Thyroid gland (tissue), 4 donors: ENCODE measurements around the gene ZSWIM7. TPM values are rescaled to one million over a fixed set of nuclear protein-coding genes. Genes with fewer than 3 reads are reported as not detected.

Experiments used
- DNase-seq, 2 donors: peaks; one replicate each; pipeline ENCODE4 v3.0.0-alpha.2; 2019
- H3K27ac ChIP-seq, 3 donors: fragments of 200-600 bp; sonication (generic); 1 replicate in 2 of 3; 2 replicates in 1 of 3; pipeline ENCODE4 v1.5.1; 2016 to 2019; ENCODE audit warnings: mild to moderate bottlenecking in 1 of 3, moderate library complexity in 1 of 3
- H3K27me3 ChIP-seq: fragments of 200-600 bp; sonication (generic); one replicate; pipeline ENCODE4 v1.5.1; 2019
- H3K36me3 ChIP-seq, 2 donors: fragments of 200-600 bp; sonication (generic); one replicate each; pipeline ENCODE4 v1.5.1; 2016 to 2019
- H3K4me1 ChIP-seq, 2 donors: fragments of 200-600 bp; sonication (generic); one replicate each; pipeline ENCODE4 v1.5.1; 2017 to 2019
- H3K4me3 ChIP-seq, 3 donors: fragments of 200-600 bp; sonication (generic); replicated peaks in 1 of 3; 1 replicate in 2 of 3; 2 replicates in 1 of 3; pipeline ENCODE4 v1.5.1; 2016; ENCODE audit warnings: mild to moderate bottlenecking in 1 of 3
- H3K9me3 ChIP-seq: fragments of 200-600 bp; sonication (generic); one replicate; pipeline ENCODE4 v1.5.1; 2017
- POLR2A ChIP-seq, 2 donors: fragments of 450-650 bp; IDR thresholded peaks; one replicate each; pipeline ENCODE4 v1.6.1; 2017; ENCODE audit warnings: antibody characterized with exemption in 2 of 2, mild to moderate bottlenecking in 2 of 2, moderate library complexity in 1 of 2
- WGBS, 2 donors: methylation state at CpG; one replicate each; pipeline ENCODE4 v1.1.5; 2017; 5-methylcytosine and 5-hydroxymethylcytosine counted together
- intact Hi-C: fragments of 100-400 bp; cut with DNase I; formaldehyde crosslinking; loops from one replicate; pipeline ENCODE4 v1.15.1; 2023
- total RNA-seq, 4 donors: library from RNA; depleted of rRNA; stranded (reverse); fragments of >200 nt; gene quantifications; one replicate each; pipeline ENCODE4 v1.2.3, GENCODE V29; 2016
- TF ChIP-seq, protein P1 (sequence below), 6 experiments: fragments of 200-600 bp in 3 of 6; fragments of 450-650 bp in 3 of 6; sonication (generic) in 3 of 6; IDR thresholded peaks; one replicate each; pipeline ENCODE4 v1.5.1; 2016 to 2019; ENCODE audit warnings: antibody characterized with exemption in 6 of 6, mild to moderate bottlenecking in 2 of 6, inconsistent platforms in 1 of 6, moderate library complexity in 1 of 6

ZSWIM7 gene
- total RNA-seq, 4 donors from 2014 or later: 10.5 to 22.3 (median 13.5) TPM

DNA sequence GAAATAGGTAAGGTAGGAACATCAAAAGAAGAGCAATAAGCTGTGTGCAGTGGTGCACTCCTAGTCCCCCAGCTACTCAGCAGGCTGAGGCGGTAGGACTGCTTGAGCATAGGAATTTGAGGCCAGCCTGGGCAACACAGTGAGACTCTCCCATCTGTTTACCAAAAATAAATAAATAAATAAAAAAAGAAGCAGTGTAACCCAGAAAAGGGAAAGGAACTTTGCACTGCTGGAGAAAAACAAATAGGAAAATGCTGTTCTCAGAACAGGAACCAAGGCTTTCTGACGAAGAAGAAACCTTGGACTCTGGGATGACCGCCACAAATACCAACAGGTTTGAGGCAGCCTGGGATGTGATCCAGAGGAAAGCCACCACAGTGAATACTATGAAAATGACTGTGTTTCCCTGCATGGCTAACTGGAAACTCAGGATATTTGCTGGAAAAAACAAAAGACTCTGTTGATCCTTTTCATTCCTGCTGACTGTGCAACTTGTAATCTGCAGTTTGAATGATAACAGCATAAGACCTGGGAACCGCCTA lies 41.3 kb upstream of the ZSWIM7 start:
- WGBS, 2 donors: 86 to 97% methylated on average over 4 of the region's 4 CpGs
- H3K4me1 ChIP-seq: no peaks in the 10 kb centered on the region
- TF ChIP-seq POLR2A (IDR thresholded peaks at IDR 0.05): no peak
- TF ChIP-seq, protein P1, sequence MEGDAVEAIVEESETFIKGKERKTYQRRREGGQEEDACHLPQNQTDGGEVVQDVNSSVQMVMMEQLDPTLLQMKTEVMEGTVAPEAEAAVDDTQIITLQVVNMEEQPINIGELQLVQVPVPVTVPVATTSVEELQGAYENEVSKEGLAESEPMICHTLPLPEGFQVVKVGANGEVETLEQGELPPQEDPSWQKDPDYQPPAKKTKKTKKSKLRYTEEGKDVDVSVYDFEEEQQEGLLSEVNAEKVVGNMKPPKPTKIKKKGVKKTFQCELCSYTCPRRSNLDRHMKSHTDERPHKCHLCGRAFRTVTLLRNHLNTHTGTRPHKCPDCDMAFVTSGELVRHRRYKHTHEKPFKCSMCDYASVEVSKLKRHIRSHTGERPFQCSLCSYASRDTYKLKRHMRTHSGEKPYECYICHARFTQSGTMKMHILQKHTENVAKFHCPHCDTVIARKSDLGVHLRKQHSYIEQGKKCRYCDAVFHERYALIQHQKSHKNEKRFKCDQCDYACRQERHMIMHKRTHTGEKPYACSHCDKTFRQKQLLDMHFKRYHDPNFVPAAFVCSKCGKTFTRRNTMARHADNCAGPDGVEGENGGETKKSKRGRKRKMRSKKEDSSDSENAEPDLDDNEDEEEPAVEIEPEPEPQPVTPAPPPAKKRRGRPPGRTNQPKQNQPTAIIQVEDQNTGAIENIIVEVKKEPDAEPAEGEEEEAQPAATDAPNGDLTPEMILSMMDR (IDR thresholded peaks at IDR 0.05): no peak
- no peak overlapping the region for H3K4me3 ChIP-seq
- peaks cover 26 to 38% of the 10 kb centered on the region in 2 donors for H3K36me3 ChIP-seq
- peak overlapping the region in 2 of 3 donors; percentile 1 to 6 for H3K27ac ChIP-seq
- H3K9me3 ChIP-seq: no peaks in the 10 kb centered on the region
- no peak for DNase-seq
- H3K27me3 ChIP-seq: no peaks in the 10 kb centered on the region
- intact Hi-C loops: no loop called here

DNA sequence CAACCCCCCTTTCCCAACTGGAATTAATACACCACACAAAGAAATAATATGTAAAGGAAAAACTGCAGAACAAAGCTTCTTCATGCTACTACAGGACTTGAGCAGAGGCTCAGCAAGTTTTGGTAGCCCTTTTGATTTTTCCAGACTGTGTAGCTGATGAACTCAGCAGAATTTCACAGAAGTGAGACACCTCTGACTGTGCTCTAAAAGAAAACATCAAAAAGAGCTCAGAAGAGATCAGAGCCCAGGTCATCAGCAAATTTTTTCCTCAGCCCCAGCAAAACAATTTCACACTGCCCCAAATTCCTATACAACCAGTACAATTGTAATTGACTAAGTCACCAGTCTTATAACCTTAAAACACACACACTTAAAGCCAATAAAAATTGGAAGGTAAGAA lies 38.1 kb upstream of the ZSWIM7 start:
- H3K36me3 ChIP-seq: peaks cover 36 to 46% of the 10 kb centered on the region in 2 donors
- H3K27me3 ChIP-seq: no peaks in the 10 kb centered on the region
- intact Hi-C loops: no loop called here
- DNase-seq: no peak
- no peak overlapping the region for H3K27ac ChIP-seq
- H3K4me3 ChIP-seq: no peak overlapping the region
- no peak for TF ChIP-seq POLR2A (IDR thresholded peaks at IDR 0.05)
- TF ChIP-seq, protein P1 (IDR thresholded peaks at IDR 0.05): no peak
- H3K4me1 ChIP-seq: no peaks in the 10 kb centered on the region
- H3K9me3 ChIP-seq: no peaks in the 10 kb centered on the region

DNA sequence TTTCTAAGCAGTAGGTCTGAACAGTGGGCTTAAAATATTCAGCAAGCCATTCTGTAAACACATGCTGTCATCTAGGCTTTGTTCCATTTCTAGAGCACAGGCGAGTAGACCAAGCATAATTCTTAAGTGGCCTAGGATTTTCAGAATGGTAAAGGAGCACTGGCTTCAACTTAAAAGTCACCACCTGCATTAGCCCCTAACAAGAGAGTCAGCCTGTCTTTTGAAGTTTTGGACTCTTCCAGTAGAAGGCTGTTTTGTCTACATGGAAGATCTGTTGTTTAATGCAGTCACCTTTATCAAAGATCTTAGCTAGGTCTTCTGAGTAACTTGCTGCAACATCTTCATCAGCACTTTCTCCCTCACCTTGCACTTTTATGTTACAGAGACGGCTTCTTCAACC lies 36.8 kb upstream of the ZSWIM7 start:
- TF ChIP-seq, protein P1 (IDR thresholded peaks at IDR 0.05): no peak
- TF ChIP-seq POLR2A (IDR thresholded peaks at IDR 0.05): no peak
- Histone ChIP-seq H3K4me1 (no peaks in the 10 kb centered on the region), H3K9me3 (no peaks in the 10 kb centered on the region), H3K27ac (no peak overlapping the region), H3K36me3 (peaks cover 44 to 52% of the 10 kb centered on the region in 2 donors), H3K4me3 (no peak overlapping the region), H3K27me3 (no peaks in the 10 kb centered on the region)
- WGBS, 2 donors: 92 to 100% methylated on average over 2 of the region's 2 CpGs
- no peak for DNase-seq
- intact Hi-C loops: no loop called here

DNA sequence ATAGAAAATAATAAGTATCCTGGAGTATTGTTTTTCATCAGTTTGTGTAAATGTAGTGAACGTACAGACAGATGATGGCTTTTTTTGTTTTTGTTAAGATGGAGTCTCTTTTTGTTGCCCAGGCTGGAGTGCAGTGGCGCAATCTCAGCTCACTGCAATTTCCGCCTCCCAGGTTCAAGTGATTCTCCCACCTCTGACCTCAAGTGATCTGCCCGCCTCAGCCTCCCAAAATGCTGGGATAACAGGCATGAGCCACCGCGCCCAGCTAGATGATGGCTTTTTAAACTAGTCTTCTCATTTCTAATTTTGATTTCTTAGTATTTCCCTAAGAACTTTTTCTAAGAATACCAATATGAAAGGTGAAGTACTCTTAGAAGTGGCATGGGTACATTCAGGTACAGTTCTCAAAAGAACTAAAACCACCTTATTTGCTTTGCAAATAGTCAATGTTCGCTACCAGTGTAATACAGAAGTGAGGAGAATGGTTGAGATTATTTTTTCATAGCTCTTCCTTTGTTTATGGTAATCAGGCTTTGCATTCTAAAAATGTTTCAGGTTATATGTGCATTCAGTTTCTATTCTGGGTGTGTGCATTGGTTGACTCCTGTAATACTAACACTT lies 34.3 kb upstream of the ZSWIM7 start:
- Histone ChIP-seq H3K27me3 (no peaks in the 10 kb centered on the region), H3K36me3 (peaks cover 39 to 58% of the 10 kb centered on the region in 2 donors), H3K9me3 (no peaks in the 10 kb centered on the region), H3K4me1 (no peaks in the 10 kb centered on the region), H3K4me3 (no peak overlapping the region), H3K27ac (no peak overlapping the region)
- intact Hi-C loops: no loop called here
- no peak for TF ChIP-seq POLR2A (IDR thresholded peaks at IDR 0.05)
- TF ChIP-seq, protein P1 (IDR thresholded peaks at IDR 0.05): no peak
- DNase-seq: no peak
- 97 to 98% methylated on average over 7 of the region's 7 CpGs for WGBS, 2 donors
